MV-4-11 (cell line): Measurements from ENCODE around the gene PIGQ.

Source experiments
- DNase-seq: peaks from one replicate; lab custom pipeline; 2025; lab: John Stamatoyannopoulos, UW

Gene PIGQ

DNA sequence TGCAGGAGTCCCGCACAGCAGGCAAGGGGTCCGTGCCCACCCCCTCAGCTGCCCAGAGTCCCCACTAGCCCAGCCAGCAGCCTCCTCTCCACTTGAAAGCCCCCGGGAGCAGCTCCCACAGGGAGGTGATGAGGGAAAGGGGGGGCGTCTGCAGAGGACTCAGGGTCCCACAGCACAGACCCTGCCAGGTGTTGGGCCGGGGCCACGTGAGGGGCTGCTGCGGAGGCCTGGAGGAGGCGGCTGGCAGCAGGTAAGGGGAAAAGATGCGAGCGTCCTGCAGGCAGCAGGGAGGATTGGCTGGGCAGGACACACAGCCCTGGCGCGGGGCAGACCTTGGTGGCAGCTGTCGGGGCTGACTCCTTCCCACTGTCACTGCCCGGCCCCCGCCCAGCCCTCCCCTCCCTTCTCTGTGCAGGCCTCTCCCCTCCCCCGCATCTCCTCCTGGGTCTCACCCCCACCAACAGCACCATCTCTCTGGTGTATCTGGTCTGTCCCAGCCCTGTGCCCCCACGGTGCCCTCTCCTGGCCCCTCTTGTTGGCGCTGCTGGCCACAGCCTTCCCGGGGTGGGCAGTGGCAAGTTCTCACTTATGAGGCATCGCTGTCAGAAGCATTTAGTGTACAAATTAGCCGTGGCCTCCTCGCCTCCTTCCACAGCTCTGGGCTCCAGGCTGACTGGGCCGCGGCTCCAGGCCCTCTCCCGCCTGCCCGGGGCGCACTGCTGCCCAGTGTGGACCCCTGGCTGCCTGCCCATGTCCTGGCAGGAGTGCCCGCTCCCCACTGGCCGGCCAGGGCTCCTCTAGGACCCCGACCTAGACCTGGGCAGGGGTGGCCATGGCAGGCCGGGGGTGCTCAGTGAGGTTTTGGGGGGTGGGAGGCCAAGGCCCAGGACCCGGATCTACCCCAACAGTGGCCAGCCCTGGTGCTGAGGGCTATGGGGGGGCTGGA, 14.0 kb upstream of the PIGQ start:
- no peak for DNase-seq

DNA sequence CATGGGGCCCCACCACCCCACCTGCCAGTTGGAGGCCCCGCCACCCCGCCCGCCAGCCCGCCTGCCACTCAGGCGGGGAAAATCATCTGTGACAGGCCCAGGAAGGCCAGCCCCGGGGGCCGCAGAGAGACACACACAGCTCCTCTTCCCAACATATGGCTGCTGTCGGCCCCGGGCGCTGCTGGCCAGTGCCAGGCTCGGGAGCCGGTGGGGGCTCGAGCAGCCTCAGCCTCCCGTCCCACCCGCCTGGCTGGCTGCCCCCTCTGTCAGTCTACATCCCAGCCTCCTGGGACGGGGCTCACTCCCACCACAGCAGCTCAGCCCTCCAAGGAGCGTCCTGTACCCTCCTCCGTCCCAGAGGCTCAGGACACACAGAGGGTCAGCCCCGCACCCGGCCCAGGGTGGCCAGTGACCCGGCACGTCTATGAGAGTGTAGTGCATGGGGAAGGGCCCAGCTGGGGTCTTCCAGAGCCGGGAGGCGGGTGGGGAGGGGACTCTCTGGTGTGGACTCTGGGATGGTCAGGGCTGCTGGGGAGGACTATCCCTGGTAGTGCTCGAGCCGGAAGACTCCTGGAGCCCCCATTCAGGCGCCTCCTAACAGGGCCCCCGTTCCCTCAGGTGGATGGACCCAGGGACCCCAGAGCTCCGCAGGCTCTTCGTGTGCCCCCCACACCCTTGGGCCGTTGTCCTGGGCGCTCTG, 13.1 kb upstream of the PIGQ start:
- no peak for DNase-seq

DNA sequence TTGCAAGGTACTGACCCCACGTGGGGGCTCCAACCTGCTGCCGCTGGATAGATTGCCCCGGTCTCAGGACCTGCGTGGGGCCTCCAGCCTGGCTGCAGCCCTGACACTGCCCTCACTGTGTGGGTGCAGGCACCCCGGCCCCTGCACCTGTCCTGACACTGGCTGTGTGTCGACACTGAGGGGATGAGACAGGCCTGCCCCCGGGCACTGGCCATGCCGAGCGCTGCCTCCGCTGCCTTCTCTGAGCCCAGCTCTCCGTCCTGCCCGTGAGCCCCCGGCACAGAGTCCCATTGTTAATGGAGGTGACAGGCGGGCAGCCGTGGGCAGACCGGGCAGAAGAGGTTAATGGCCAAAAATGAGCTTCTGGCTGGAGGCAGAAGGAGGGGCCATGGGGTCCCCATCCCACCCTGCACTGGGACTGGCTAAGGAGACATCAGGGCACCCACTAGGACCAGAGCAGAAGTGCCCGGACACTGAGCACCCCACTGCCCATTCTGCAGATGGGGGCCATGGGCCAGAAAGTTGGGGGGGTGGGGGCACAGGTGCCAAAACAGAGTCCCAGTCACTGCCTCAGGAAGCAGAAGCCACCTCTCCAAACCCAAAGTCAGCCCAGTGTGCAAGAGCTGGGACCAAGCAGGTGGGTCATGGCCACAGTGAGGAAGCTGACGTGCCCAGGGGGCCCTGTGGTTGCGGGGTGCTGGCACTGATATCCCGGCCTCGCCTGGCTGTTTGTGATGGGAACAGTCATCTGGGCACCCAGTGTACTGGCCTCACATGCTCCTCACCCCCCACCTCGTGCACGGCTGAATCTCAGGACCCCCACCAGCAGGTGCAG, 12.1 kb upstream of the PIGQ start:
- DNase-seq = no peak

DNA sequence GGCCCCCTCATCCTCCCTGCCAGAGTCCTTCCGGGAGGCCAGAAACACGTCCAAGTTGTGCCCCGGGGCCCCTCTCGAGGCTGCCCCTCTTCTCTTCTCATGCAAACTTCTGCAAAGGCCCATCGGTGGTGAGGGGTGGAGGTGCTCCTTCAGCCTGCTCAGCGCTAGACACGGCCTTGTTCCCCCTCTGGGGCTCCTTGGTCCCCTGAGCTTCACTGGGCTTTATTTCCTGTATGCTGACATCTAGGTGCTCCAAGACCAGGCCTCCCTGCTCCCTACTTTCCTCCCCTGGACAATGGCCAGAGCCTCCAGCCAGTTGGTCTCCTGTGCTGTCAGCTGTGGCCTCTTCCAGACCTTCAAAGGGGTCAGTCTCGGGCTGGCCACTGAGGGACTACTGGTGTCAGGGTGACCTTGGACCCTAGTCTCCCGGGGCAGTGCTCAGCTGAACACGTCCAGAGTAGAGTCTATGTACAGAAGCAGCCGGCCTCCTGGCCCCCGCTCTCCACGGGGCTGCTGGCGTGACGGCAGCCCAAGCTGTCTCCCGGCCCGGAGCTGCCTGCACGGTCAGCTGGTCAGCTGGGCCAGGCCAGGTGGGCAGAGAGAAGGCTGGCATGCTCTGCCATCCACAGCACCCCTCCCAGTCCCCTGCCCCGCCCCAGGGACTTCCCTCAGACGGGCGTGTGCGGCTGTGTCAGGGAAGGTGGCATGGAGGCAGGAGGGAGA, 11.3 kb upstream of the PIGQ start:
- DNase-seq = no peak

DNA sequence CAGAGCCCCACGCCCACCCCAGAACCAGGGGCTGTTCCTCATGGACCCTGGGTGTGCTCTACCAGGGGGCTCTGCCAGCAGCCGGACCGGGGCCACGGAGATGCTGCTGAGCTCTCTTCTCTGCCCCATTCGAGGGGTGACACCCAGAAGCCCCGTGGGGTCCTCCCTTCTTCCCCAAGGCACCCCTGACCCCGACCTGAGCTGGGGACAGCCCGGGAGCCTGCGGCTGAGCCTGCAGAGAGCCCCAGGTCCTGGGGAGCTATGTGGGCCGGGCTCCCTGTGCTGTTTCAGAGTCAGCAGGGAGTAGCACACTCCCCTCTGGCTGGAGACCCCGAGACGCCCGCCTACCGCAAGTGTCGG, 10.8 kb upstream of the PIGQ start:
- no peak for DNase-seq

DNA sequence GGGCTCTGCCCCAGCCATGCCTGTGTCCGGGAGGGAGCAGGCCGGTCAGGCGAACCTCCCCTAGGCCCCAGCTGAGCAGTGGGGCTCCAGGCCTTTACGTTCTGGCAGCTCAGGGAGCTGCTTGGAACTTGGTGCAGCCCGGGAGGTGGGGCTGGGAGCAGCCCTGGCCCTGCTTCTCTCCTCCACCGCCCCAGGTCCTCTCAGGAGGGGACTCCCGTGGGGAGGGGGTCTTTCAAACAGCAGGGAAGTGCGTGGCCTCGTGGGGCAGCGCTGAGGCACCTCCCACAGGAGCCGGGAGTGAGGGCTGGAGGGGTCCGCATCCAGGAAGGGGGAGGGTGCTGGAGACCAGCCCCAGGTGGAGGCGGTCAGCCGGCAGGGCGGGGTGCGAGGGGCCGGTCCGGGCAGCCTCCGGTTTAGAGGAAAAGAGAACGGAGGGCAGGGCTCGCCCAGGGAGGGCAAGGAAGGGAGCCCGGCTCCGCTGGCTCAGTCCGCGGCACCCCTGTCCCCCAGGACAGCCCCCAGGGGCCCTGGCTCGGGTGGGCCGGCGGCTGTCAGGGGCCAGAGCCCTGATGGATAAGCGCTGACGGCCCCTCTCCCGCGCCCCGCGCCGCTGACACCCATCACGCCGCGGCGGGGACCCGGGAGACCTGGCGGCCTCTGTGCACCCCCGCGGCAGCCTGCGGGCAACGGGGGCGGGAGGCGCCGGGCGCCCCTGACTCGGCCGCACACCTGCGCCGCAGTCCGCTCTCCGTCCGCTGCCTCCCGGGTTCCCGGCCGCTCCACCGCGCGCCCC, 10.2 kb upstream of the PIGQ start:
- no peak for DNase-seq

DNA sequence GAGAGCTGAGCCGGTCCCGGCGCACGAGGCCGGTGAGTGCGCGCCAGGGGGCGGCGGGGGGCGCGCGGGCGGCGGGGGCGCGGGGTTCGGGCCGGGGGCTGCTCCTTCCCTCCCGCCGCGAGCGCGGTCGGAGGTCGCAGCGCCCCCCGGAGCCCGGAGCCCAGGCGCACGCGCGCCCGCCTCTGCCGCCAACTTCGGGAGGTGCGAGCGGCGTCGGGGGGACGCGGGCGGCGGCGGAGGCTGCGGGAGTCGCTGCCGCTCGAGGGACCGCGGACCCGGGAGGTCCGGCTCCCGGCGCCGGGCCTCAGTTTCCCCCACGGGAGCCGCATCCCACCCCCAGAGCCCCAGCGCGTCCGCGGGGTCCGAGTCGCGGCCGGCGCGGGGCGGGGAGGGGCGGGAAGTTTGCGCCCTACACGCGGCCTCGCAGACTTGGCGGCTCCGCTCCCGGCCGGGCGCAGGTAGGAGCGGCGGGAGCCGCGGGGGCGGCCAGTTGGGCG, 9.5 kb upstream of the PIGQ start, which contains the start of gene PRR35:
TSS of gene PRR35 (plus strand) at position 191 of the 497 bp plus-strand sequence. CDS start 2,901 bp downstream, outside the sequence.
- no peak for DNase-seq

DNA sequence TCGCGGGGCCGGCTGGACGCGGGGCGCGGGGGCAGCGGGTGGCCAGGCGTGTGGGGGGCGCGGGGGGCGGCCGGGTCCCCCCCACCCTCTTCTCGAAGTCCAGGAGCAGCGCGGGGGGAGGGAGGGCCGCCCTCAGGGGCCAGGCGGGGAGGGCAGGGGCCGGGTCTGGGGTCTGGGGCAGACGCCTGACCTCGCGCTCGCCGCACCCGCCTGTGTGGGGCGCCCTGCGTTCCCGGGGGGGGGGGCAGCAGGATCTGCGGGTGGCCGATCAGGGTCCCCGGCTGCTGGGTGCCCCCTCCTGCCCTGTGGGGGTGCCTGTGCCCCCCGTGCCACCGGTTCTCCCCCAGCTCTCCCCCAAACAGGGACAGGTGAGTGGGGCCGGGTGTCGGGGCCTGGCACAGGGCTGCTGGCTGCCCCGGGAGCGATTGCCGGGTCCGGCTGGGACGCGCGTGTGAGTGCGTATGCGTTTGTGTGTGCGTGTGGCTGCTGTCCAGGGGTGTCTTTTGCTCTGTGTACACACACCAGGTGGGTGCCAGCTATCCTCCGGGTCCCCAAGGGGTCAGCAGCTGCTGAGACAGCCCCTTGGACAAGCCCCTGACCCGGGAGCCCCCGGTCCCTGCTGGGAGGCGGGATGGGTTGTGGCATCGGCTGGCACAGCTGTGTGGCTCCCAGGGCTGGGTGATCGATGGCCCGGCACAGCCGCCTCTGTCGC, 8.9 kb upstream of the PIGQ start:
- no peak for DNase-seq

DNA sequence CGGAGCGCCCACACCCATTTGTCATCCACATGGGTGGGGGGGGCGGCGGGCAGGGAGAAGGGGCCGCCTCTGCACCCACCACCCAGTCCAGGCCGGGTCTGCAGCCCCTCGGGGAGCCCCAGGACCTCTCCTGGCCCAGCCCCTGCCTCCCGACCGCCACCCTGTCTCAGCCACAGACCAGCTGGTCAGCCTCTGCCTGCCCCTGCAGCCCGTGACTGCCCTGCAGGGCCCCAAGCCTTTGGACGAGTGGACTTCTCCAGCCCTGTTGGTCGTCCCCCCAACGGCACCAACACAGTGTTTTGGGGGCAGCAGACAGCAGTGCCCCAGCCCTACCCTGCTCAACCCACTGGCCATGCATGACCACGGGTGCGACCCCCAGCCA, 8.4 kb upstream of the PIGQ start:
- no peak for DNase-seq

DNA sequence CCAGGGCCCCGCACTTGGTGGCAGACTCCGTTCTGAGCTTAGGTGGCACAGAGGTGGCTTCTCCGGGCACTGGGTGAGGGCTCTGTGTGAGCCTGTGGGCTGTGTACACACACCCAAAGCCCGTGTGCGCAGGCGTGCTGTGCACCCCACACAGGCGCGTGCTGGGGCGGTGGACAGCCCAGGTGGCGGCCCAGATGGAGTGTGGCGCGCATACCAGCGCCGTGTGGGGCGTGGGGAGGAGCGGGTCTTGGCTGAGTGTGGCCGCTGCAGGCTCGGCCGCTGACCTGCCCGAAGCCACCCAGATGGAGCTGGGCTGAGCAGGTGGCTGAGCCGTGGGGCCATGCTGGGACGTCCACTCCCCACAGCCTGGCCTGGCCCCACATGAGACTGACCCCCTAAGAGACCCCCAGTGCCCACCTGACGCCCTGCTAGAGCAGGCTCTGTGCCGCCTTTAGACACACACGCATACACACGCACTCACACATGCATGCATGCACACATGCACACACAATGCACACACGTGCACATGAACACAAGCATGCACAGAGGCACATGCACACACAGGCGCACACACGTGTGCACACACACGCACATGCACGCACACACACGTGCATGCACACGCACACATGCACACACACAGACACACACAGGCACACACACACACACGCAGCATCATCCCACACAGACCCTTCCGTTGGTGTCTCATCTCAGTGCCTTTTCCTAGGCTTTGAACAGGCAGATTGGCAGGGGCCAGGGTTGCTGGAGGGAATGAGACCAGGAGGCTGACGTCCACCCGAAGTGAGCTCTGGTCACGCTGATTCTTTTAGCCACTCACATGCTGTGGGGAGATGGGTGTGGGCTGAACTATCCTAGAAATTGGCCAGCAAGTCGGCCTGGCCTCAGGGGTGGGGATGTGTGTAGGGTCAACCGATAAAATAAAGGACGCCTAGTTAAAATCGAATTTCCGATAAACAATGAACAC, 7.5 kb upstream of the PIGQ start:
- DNase-seq = no peak

DNA sequence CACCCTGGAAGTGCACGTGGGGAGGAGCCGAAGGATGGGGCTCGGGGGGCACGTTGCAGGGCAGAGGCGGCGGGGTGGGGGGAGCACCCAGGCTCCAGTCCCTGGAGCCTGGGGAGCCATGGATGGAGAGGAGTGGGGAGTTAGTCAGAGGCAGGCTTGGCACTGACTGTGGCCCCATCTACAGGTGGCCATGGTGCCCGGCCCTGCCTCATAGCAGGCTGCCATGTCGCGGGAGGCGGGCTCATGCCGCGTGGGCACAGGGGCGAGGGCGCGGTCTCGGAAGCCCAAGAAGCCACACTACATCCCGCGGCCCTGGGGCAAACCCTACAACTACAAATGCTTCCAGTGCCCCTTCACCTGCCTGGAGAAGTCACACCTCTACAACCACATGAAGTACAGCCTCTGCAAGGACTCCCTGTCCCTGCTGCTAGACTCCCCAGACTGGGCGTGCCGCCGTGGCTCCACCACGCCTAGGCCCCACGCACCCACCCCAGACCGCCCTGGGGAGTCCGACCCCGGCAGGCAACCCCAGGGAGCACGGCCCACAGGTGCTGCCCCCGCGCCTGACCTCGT, 6.6 kb upstream of the PIGQ start:
- no peak for DNase-seq

DNA sequence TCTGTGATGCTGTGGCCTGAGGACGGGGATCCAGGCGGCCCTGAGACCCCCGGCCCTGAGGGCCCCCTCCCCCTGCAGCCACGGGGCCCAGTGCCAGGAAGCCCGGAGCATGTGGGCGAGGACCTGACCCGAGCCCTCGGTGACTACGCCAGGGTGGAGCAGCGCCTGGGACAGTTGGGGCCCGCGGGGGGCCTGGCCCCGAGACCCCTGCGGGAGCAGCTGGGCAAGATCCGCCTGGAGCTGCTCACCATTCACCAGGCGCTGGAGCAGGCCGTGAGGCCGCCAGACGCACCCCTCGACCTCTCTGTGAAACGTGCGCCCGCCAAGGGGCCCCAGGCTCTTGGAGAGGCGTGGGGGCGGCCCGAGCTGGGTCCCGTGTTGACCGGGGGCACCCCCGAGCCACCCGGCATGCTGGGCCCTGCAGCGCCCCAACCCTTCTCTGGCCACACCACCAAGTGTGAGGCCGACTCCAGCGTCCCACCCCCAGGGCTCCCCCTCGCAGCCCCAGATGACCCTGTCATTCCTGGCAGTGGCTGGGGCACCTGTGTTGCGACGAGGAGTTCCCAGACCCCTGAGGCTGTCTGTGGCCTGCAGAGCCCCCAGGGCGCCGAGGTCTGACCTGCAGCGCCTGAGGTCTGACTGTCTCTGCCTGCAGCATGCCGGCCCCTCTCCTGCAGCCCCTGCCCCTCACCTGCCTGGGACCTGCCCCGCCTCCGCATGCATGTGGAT, 4.9 kb upstream of the PIGQ start:
- no peak for DNase-seq

DNA sequence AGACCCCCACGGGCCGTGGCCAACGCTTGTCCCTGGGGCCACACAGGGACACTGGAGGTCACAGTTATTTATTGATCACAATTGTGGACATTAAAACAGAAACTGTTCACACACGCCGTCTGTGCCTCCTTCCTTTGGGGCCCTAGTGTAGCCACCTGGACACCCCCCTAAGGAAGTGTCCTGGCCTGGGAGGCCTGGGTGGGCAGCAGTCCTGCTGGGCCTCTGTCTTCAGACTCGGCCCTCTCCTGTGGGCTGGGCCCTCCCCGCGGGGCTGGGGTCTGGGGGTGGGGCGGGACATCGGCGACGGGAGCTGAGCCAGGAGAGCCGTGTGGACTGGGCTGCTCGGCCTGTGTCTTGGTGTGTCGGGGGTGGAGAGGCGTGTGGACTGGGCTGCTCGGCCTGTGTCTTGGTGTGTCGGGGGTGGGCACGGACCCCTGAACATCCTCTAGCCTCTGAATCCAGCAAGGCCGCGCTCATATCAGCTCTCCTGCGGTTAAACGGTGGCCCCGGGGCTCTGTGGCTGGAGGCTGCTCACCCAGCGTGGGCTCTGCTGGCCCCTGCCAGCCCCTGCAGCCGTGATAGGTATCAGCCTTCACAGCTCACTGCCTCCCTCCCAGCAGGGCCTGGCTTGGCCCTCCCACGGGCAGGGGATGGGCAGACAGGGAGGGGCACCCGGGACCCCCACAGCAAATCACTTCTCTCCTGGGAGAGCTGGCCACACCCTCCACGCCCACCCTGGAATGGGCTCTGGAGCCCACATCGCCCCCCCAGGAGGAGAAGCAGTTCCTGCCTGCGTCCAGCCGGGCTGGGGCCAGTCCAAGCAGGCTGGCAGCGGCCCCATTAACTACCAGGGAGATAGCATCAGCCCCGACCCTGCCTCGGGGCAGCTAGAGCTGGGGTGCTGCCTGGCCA, 4.1 kb upstream of the PIGQ start:
- no peak for DNase-seq

DNA sequence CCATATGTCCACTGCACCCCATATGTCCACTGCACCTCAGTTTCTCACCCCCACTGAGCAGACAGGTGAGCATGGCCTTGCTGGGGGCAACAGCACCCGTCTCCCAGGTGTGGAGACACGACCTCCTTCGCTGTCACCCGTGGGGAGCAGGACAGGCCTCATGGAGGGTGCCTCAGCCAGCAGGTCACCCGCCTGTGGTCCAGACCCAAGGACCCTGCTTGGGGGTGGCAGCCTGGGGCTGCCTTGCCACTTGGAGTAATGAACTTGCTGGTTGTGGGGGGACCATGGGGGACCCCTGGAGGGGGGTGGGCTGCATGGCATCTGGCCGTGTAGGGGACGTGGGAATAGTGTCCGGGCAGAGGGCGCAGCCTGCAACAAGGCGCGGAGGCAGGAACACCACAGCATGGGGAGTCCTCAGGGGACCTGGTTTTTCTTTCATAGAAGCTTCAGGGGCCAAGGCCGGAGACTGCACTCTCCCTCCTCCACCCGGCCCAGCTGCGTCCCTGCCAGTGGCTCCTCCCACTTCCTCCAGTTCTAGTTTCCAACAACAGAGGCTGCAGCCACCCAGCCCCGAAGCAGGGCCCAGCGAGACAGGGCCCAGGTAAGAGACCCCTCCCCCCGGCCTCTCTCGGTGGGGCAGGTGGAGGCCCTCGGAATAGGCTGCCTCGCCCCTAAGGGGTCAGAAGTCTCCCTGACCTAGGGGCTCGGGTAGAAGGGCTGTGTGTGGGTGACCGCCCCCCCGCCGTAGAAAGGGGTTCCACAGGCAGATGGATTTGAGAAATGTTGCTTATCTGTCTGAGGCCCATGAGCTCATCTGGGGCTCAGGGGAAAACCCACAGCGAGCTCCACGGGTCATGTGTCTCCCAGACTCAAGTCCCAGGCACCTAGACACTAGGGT, 3.0 kb upstream of the PIGQ start, which contains the start of gene NHLRC4:
TSS of gene NHLRC4 (plus strand) at position 531 of the 898 bp plus-strand sequence. CDS start 1,043 bp downstream, outside the sequence.
- DNase-seq = peak; percentile 78
